B cell (primary cell): ENCODE results near the gene FRMD4B. TPM values are rescaled to one million over a fixed set of nuclear protein-coding genes. Genes with fewer than 3 reads are reported as not detected.

Experiments used
- ATAC-seq: fragments of 200-7000 bp; cut with Tn5 transposase; one replicate; pipeline ENCODE4 v1.10.0; 2021; ENCODE audit warnings: low read depth, mild to moderate bottlenecking, moderate number of reproducible peaks, moderate library complexity
- CTCF ChIA-PET: fragments of 350-600 bp; sonication (Branson Sonifier 250); formaldehyde crosslinking; loops from one replicate; lab custom pipeline; 2021; ENCODE audit warnings: antibody characterized with exemption, inconsistent platforms; lab: Charles Lee
- POLR2A ChIA-PET: fragments of 350-600 bp; sonication (Branson Sonifier 250); formaldehyde crosslinking; loops from one replicate; lab custom pipeline; 2021; ENCODE audit warnings: antibody characterized with exemption; lab: Charles Lee
- DNase-seq: peaks from one replicate; pipeline ENCODE4 v3.0.0; 2013
- H2AFZ ChIP-seq: 2 replicates; pipeline ENCODE4 v1.6.1; 2012; ENCODE audit warnings: mild to moderate bottlenecking, low read depth, low read length; ENCODE audit not compliant: insufficient read depth, poor library complexity, severe bottlenecking
- H3K27ac ChIP-seq, 2 donors: 1 replicate in 1 of 2; 2 replicates in 1 of 2; pipeline ENCODE4 v1.5.1; 2012 to 2013; ENCODE audit warnings: low read length in 2 of 2, mild to moderate bottlenecking in 2 of 2, moderate library complexity in 1 of 2
- H3K27me3 ChIP-seq, 4 experiments: fragments of 200-600 bp in 1 of 4; sonication (generic) in 1 of 4; replicated peaks in 1 of 4; 1 replicate in 2 of 4; 2 replicates in 2 of 4; pipeline versions ENCODE4 v1.6.1 to v1.7.0; 2013 to 2016; ENCODE audit warnings: low read length in 3 of 4, mild to moderate bottlenecking in 2 of 4, mixed read lengths in 1 of 4, moderate library complexity in 1 of 4; ENCODE audit not compliant: insufficient read depth in 4 of 4, control insufficient read depth in 3 of 4; ENCODE audit errors: control extremely low read depth in 1 of 4
- H3K36me3 ChIP-seq, 2 experiments: replicated peaks in 1 of 2; 1 replicate in 1 of 2; 2 replicates in 1 of 2; pipeline versions ENCODE4 v1.6.1 to v1.7.1; 2013; ENCODE audit warnings: low read length in 1 of 2; ENCODE audit not compliant: insufficient read depth in 2 of 2, control insufficient read depth in 1 of 2; ENCODE audit errors: control extremely low read depth in 1 of 2, extremely low read depth in 1 of 2
- H3K4me1 ChIP-seq, 2 donors: fragments of 200-600 bp in 1 of 2; sonication (generic) in 1 of 2; 1 replicate in 1 of 2; 2 replicates in 1 of 2; pipeline versions ENCODE4 v1.5.1 to v1.6.1; 2013 to 2017; ENCODE audit warnings: low read length in 2 of 2; ENCODE audit not compliant: control insufficient read depth in 2 of 2, insufficient read depth in 2 of 2
- H3K4me2 ChIP-seq: replicated peaks from 2 replicates; pipeline ENCODE3; 2012; ENCODE audit warnings: mild to moderate bottlenecking, low read depth, low read length; ENCODE audit not compliant: poor library complexity, severe bottlenecking
- H3K4me3 ChIP-seq, 5 experiments: fragments of 200-600 bp in 1 of 5; sonication (generic) in 1 of 5; 1 replicate in 3 of 5; 2 replicates in 2 of 5; pipeline versions ENCODE4 v1.5.1 to v1.7.0; 2011 to 2016; ENCODE audit warnings: low read length in 4 of 5, mild to moderate bottlenecking in 4 of 5, low read depth in 2 of 5, control low read depth in 1 of 5, moderate library complexity in 1 of 5; ENCODE audit not compliant: insufficient read depth in 1 of 5; ENCODE audit errors: control extremely low read depth in 1 of 5, extremely low read depth in 1 of 5
- H3K79me2 ChIP-seq: fragments of 200-600 bp; sonication (generic); one replicate; pipeline ENCODE4 v1.6.0; 2016; ENCODE audit warnings: low read length; ENCODE audit not compliant: control insufficient read depth, insufficient read depth
- H3K9ac ChIP-seq: fragments of 200-600 bp; sonication (generic); 2 replicates; pipeline ENCODE4 v1.6.1; 2017; ENCODE audit warnings: mild to moderate bottlenecking, low read length, moderate library complexity
- H3K9me3 ChIP-seq, 3 donors: one replicate each; pipeline versions ENCODE4 v1.6.1 to v1.7.1; 2013; ENCODE audit warnings: low read length in 2 of 3; ENCODE audit not compliant: control insufficient read depth in 2 of 3, insufficient read depth in 1 of 3; ENCODE audit errors: control extremely low read depth in 1 of 3
- H4K20me1 ChIP-seq: 2 replicates; pipeline ENCODE4 v1.6.0; 2012; ENCODE audit warnings: mild to moderate bottlenecking, low read length; ENCODE audit not compliant: insufficient read depth, control insufficient read depth, poor library complexity, severe bottlenecking
- H3K27ac Mint-ChIP-seq: one replicate; pipeline ENCODE4 v1.8.0; 2021; ENCODE audit warnings: mixed read lengths
- H3K27me3 Mint-ChIP-seq: one replicate; pipeline ENCODE4 v1.8.0; 2021; ENCODE audit warnings: mixed read lengths
- H3K4me1 Mint-ChIP-seq: one replicate; pipeline ENCODE4 v1.8.0; 2021; ENCODE audit warnings: mixed read lengths
- H3K4me3 Mint-ChIP-seq: one replicate; pipeline ENCODE4 v1.8.0; 2021; ENCODE audit warnings: mixed read lengths
- H3K9me3 Mint-ChIP-seq: one replicate; pipeline ENCODE4 v1.8.0; 2022; ENCODE audit warnings: mixed read lengths; ENCODE audit not compliant: insufficient read depth
- EZH2 ChIP-seq: IDR thresholded peaks from 2 replicates; pipeline ENCODE4 v1.6.1; 2012; ENCODE audit warnings: borderline replicate concordance, low read depth, mild to moderate bottlenecking, moderate library complexity, low read length; ENCODE audit not compliant: insufficient read depth, poor library complexity, severe bottlenecking
- WGBS: methylation state at CpG from one replicate; pipeline ENCODE4 v1.1.5; 2013; ENCODE audit warnings: missing lambda C conversion rate; ENCODE audit not compliant: insufficient coverage; 5-methylcytosine and 5-hydroxymethylcytosine counted together
- intact Hi-C: fragments of 100-400 bp; cut with micrococcal nuclease; formaldehyde crosslinking; loops from one replicate; pipeline ENCODE4 v1.10.0; 2022
- polyA plus RNA-seq: library from polyadenylated mRNA; depleted of rRNA; stranded (reverse); fragments of >200 nt; gene quantifications from 2 replicates; pipeline ENCODE4 v1.2.3, GENCODE V29; 2012
- total RNA-seq, 2 donors: library from RNA; stranded (reverse); fragments of 120-200 nt in 1 of 2; gene quantifications; 1 replicate in 1 of 2; 2 replicates in 1 of 2; pipeline versions ENCODE4 v1.2.3 to v1.2.4, GENCODE V29; 2013 to 2022
- TF ChIP-seq, protein P1 (sequence below): fragments of 200-600 bp; IDR thresholded peaks from one replicate; pipeline ENCODE4 v1.8.0; 2022; ENCODE audit warnings: antibody characterized with exemption, mild to moderate bottlenecking

The FRMD4B gene
- total and polyA plus RNA-seq, 2 donors (not counting 1 experiment from before 2014, with no cell fraction given) = 0.06 to 0.20 TPM

DNA sequence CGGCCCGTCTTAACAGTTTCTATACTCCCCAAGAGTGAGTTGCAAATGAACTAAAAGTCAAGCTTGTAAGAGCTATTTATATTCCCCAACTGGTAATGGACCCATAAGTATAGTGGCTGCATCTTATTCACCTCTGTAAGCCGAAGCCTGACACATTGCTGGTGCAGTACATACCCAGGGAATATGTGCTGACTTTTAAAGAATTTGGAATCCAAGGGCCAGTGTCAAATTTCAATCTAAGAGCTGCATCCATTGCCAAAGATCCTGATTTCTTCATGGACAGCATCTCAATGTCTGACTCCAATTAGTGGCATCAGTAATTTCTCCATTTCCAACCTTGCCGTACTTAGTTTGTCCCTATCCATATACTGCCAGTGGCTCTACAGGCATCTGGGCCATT lies 42.0 kb downstream of the FRMD4B start:
- intact Hi-C loops = no loop called here
- Histone ChIP-seq H3K27ac (no peak overlapping the region), H3K36me3 (no peaks in the 10 kb centered on the region), H3K4me2 (no peak overlapping the region), H2AFZ (no peak overlapping the region), H3K4me3 (no peak overlapping the region), H3K9ac (no peak overlapping the region), H3K4me1 (no peaks in the 10 kb centered on the region), H3K79me2 (no peaks in the 10 kb centered on the region), H3K27me3 (no peaks in the 10 kb centered on the region), H4K20me1 (no peaks in the 10 kb centered on the region), H3K9me3 (peaks cover 0 to 8% (median 0%) of the 10 kb centered on the region in 3 donors)
- no peaks in the 10 kb centered on the region for H3K9me3 Mint-ChIP-seq
- H3K27me3 Mint-ChIP-seq = peaks cover 9% of the 10 kb centered on the region
- ChIA-PET POLR2A (no interaction called here), CTCF (no interaction called here)
- H3K4me1 Mint-ChIP-seq = no peaks in the 10 kb centered on the region
- no peak for TF ChIP-seq EZH2
- TF ChIP-seq, protein P1, sequence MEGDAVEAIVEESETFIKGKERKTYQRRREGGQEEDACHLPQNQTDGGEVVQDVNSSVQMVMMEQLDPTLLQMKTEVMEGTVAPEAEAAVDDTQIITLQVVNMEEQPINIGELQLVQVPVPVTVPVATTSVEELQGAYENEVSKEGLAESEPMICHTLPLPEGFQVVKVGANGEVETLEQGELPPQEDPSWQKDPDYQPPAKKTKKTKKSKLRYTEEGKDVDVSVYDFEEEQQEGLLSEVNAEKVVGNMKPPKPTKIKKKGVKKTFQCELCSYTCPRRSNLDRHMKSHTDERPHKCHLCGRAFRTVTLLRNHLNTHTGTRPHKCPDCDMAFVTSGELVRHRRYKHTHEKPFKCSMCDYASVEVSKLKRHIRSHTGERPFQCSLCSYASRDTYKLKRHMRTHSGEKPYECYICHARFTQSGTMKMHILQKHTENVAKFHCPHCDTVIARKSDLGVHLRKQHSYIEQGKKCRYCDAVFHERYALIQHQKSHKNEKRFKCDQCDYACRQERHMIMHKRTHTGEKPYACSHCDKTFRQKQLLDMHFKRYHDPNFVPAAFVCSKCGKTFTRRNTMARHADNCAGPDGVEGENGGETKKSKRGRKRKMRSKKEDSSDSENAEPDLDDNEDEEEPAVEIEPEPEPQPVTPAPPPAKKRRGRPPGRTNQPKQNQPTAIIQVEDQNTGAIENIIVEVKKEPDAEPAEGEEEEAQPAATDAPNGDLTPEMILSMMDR = no peak
- no peak for ATAC-seq
- no peak for DNase-seq
- no peak overlapping the region for H3K4me3 Mint-ChIP-seq
- 67% methylated on average over 1 of the region's 4 CpGs for WGBS
- H3K27ac Mint-ChIP-seq = no peak overlapping the region

DNA sequence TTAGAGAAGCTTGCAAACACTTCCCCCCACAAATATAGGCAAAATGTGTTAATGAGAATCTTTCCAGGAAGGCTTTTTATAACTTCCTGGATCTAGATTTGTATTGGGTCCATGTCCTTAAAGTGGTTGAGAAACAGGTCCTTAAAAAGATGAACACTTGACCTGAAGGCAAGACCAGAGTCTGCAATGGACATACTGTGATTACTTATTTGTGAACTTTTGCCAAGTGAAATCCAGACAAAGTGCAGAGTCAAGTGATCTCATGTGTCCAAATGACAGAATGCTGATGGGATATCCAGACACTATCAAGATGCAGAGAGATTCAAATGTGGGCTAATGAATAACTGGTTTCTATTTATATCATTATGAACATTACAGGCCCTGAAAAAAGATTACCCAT lies 43.8 kb downstream of the FRMD4B start:
- TF ChIP-seq EZH2 = no peak
- TF ChIP-seq, protein P1 = no peak
- no peak overlapping the region for H3K27ac Mint-ChIP-seq
- H3K4me3 Mint-ChIP-seq = no peak overlapping the region
- Histone ChIP-seq H3K4me2 (no peak overlapping the region), H3K4me1 (no peaks in the 10 kb centered on the region), H3K4me3 (no peak overlapping the region), H2AFZ (no peak overlapping the region), H3K27ac (no peak overlapping the region), H3K79me2 (no peaks in the 10 kb centered on the region), H3K27me3 (no peaks in the 10 kb centered on the region), H3K36me3 (no peaks in the 10 kb centered on the region), H3K9me3 (peaks cover 0 to 8% (median 0%) of the 10 kb centered on the region in 3 donors), H3K9ac (no peak overlapping the region), H4K20me1 (no peaks in the 10 kb centered on the region)
- POLR2A ChIA-PET = no interaction called here
- CTCF ChIA-PET = no interaction called here
- intact Hi-C loops = no loop called here
- H3K27me3 Mint-ChIP-seq = peaks cover 4% of the 10 kb centered on the region
- H3K4me1 Mint-ChIP-seq = no peaks in the 10 kb centered on the region
- DNase-seq (no peak), ATAC-seq (no peak)
- H3K9me3 Mint-ChIP-seq = no peaks in the 10 kb centered on the region
